B cell (primary cell): ENCODE results near the gene CHD8. TPM values are rescaled to one million over a fixed set of nuclear protein-coding genes. Genes with fewer than 3 reads are reported as not detected.

ENCODE experiments used
- ATAC-seq: fragments of 200-7000 bp; cut with Tn5 transposase; one replicate; pipeline ENCODE4 v1.10.0; 2021; ENCODE audit warnings: low read depth, mild to moderate bottlenecking, moderate number of reproducible peaks, moderate library complexity
- CTCF ChIA-PET: fragments of 350-600 bp; sonication (Branson Sonifier 250); formaldehyde crosslinking; loops from one replicate; lab custom pipeline; 2021; ENCODE audit warnings: antibody characterized with exemption, inconsistent platforms; lab: Charles Lee
- POLR2A ChIA-PET: fragments of 350-600 bp; sonication (Branson Sonifier 250); formaldehyde crosslinking; loops from one replicate; lab custom pipeline; 2021; ENCODE audit warnings: antibody characterized with exemption; lab: Charles Lee
- DNase-seq: peaks from one replicate; pipeline ENCODE4 v3.0.0; 2013
- H2AFZ ChIP-seq: 2 replicates; pipeline ENCODE4 v1.6.1; 2012; ENCODE audit warnings: mild to moderate bottlenecking, low read depth, low read length; ENCODE audit not compliant: insufficient read depth, poor library complexity, severe bottlenecking
- H3K27ac ChIP-seq, 2 donors: 1 replicate in 1 of 2; 2 replicates in 1 of 2; pipeline ENCODE4 v1.5.1; 2012 to 2013; ENCODE audit warnings: low read length in 2 of 2, mild to moderate bottlenecking in 2 of 2, moderate library complexity in 1 of 2
- H3K27me3 ChIP-seq, 4 experiments: fragments of 200-600 bp in 1 of 4; sonication (generic) in 1 of 4; replicated peaks in 1 of 4; 1 replicate in 2 of 4; 2 replicates in 2 of 4; pipeline versions ENCODE4 v1.6.1 to v1.7.0; 2013 to 2016; ENCODE audit warnings: low read length in 3 of 4, mild to moderate bottlenecking in 2 of 4, mixed read lengths in 1 of 4, moderate library complexity in 1 of 4; ENCODE audit not compliant: insufficient read depth in 4 of 4, control insufficient read depth in 3 of 4; ENCODE audit errors: control extremely low read depth in 1 of 4
- H3K36me3 ChIP-seq, 2 experiments: replicated peaks in 1 of 2; 1 replicate in 1 of 2; 2 replicates in 1 of 2; pipeline versions ENCODE4 v1.6.1 to v1.7.1; 2013; ENCODE audit warnings: low read length in 1 of 2; ENCODE audit not compliant: insufficient read depth in 2 of 2, control insufficient read depth in 1 of 2; ENCODE audit errors: control extremely low read depth in 1 of 2, extremely low read depth in 1 of 2
- H3K4me1 ChIP-seq, 2 donors: fragments of 200-600 bp in 1 of 2; sonication (generic) in 1 of 2; 1 replicate in 1 of 2; 2 replicates in 1 of 2; pipeline versions ENCODE4 v1.5.1 to v1.6.1; 2013 to 2017; ENCODE audit warnings: low read length in 2 of 2; ENCODE audit not compliant: control insufficient read depth in 2 of 2, insufficient read depth in 2 of 2
- H3K4me2 ChIP-seq: replicated peaks from 2 replicates; pipeline ENCODE3; 2012; ENCODE audit warnings: mild to moderate bottlenecking, low read depth, low read length; ENCODE audit not compliant: poor library complexity, severe bottlenecking
- H3K4me3 ChIP-seq, 5 experiments: fragments of 200-600 bp in 1 of 5; sonication (generic) in 1 of 5; 1 replicate in 3 of 5; 2 replicates in 2 of 5; pipeline versions ENCODE4 v1.5.1 to v1.7.0; 2011 to 2016; ENCODE audit warnings: low read length in 4 of 5, mild to moderate bottlenecking in 4 of 5, low read depth in 2 of 5, control low read depth in 1 of 5, moderate library complexity in 1 of 5; ENCODE audit not compliant: insufficient read depth in 1 of 5; ENCODE audit errors: control extremely low read depth in 1 of 5, extremely low read depth in 1 of 5
- H3K79me2 ChIP-seq: fragments of 200-600 bp; sonication (generic); one replicate; pipeline ENCODE4 v1.6.0; 2016; ENCODE audit warnings: low read length; ENCODE audit not compliant: control insufficient read depth, insufficient read depth
- H3K9ac ChIP-seq: fragments of 200-600 bp; sonication (generic); 2 replicates; pipeline ENCODE4 v1.6.1; 2017; ENCODE audit warnings: mild to moderate bottlenecking, low read length, moderate library complexity
- H3K9me3 ChIP-seq, 3 donors: one replicate each; pipeline versions ENCODE4 v1.6.1 to v1.7.1; 2013; ENCODE audit warnings: low read length in 2 of 3; ENCODE audit not compliant: control insufficient read depth in 2 of 3, insufficient read depth in 1 of 3; ENCODE audit errors: control extremely low read depth in 1 of 3
- H4K20me1 ChIP-seq: 2 replicates; pipeline ENCODE4 v1.6.0; 2012; ENCODE audit warnings: mild to moderate bottlenecking, low read length; ENCODE audit not compliant: insufficient read depth, control insufficient read depth, poor library complexity, severe bottlenecking
- H3K27ac Mint-ChIP-seq: one replicate; pipeline ENCODE4 v1.8.0; 2021; ENCODE audit warnings: mixed read lengths
- H3K27me3 Mint-ChIP-seq: one replicate; pipeline ENCODE4 v1.8.0; 2021; ENCODE audit warnings: mixed read lengths
- H3K4me1 Mint-ChIP-seq: one replicate; pipeline ENCODE4 v1.8.0; 2021; ENCODE audit warnings: mixed read lengths
- H3K4me3 Mint-ChIP-seq: one replicate; pipeline ENCODE4 v1.8.0; 2021; ENCODE audit warnings: mixed read lengths
- H3K9me3 Mint-ChIP-seq: one replicate; pipeline ENCODE4 v1.8.0; 2022; ENCODE audit warnings: mixed read lengths; ENCODE audit not compliant: insufficient read depth
- CTCF ChIP-seq: fragments of 200-600 bp; IDR thresholded peaks from one replicate; pipeline ENCODE4 v1.8.0; 2022; ENCODE audit warnings: antibody characterized with exemption, mild to moderate bottlenecking
- EZH2 ChIP-seq: IDR thresholded peaks from 2 replicates; pipeline ENCODE4 v1.6.1; 2012; ENCODE audit warnings: borderline replicate concordance, low read depth, mild to moderate bottlenecking, moderate library complexity, low read length; ENCODE audit not compliant: insufficient read depth, poor library complexity, severe bottlenecking
- WGBS: methylation state at CpG from one replicate; pipeline ENCODE4 v1.1.5; 2013; ENCODE audit warnings: missing lambda C conversion rate; ENCODE audit not compliant: insufficient coverage; 5-methylcytosine and 5-hydroxymethylcytosine counted together
- intact Hi-C: fragments of 100-400 bp; cut with micrococcal nuclease; formaldehyde crosslinking; loops from one replicate; pipeline ENCODE4 v1.10.0; 2022
- polyA plus RNA-seq: library from polyadenylated mRNA; depleted of rRNA; stranded (reverse); fragments of >200 nt; gene quantifications from 2 replicates; pipeline ENCODE4 v1.2.3, GENCODE V29; 2012
- total RNA-seq, 2 donors: library from RNA; stranded (reverse); fragments of 120-200 nt in 1 of 2; gene quantifications; 1 replicate in 1 of 2; 2 replicates in 1 of 2; pipeline versions ENCODE4 v1.2.3 to v1.2.4, GENCODE V29; 2013 to 2022

The CHD8 gene
- total and polyA plus RNA-seq, 2 donors (not counting 1 experiment from before 2014, with no cell fraction given): 43.5 to 155 TPM

GRCh38 chr14:21436567-21437062, 19.3 kb downstream of the CHD8 start:
- peak overlapping the region; percentile 88 for H3K4me2 ChIP-seq
- H3K4me3 Mint-ChIP-seq: peak overlapping the region; percentile 90
- peak overlapping the region; percentile 97 for H2AFZ ChIP-seq
- TF ChIP-seq EZH2 (no peak), CTCF (no peak)
- no peaks in the 10 kb centered on the region for H3K9me3 Mint-ChIP-seq
- H3K27ac ChIP-seq: peak overlapping the region; percentile 76 to 93
- peaks cover 96% of the 10 kb centered on the region for H3K79me2 ChIP-seq
- WGBS: 4% methylated on average over 11 of the region's 11 CpGs
- H3K27me3 Mint-ChIP-seq: no peaks in the 10 kb centered on the region
- intact Hi-C loops: loop anchor here (1.0 kb wide), 5 partner anchors 20 to 121 kb away; partner anchors contain the start of genes CHD8, METTL3, SUPT16H and TOX4
- DNase-seq (no peak), ATAC-seq (no peak)
- peaks cover 0 to 7% of the 10 kb centered on the region in 2 experiments for H3K36me3 ChIP-seq
- H3K27ac Mint-ChIP-seq: peak overlapping the region; percentile 90
- no peaks in the 10 kb centered on the region for H3K27me3 ChIP-seq
- peaks cover 14% of the 10 kb centered on the region for H4K20me1 ChIP-seq
- CTCF ChIA-PET: interaction anchor here (0.6 to 3.5 kb wide), 6 partner anchors 17 to 125 kb away, joined by 3 to 50 read pairs (median 3); partner anchors contain the start of gene CHD8
- POLR2A ChIA-PET: interaction anchor here (0.5 to 3.1 kb wide), 8 partner anchors 20 to 1094 kb away, joined by 3 to 53 read pairs (median 6); partner anchors contain the start of genes CHD8, METTL3, RAB2B and SUPT16H
- no peaks in the 10 kb centered on the region for H3K9me3 ChIP-seq
- H3K4me3 ChIP-seq: peak overlapping the region; percentile 79 to 96 (median 89)
- peaks cover 50% of the 10 kb centered on the region for H3K4me1 Mint-ChIP-seq
- peaks cover 12 to 25% of the 10 kb centered on the region in 2 donors for H3K4me1 ChIP-seq
- peak overlapping the region; percentile 90 for H3K9ac ChIP-seq

GRCh38 chr14:21431126-21431525, 24.8 kb downstream of the CHD8 start:
- Histone ChIP-seq H2AFZ (no peak overlapping the region), H3K4me2 (no peak overlapping the region), H4K20me1 (peaks cover 52% of the 10 kb centered on the region), H3K27ac (no peak overlapping the region), H3K36me3 (peaks cover 26 to 52% of the 10 kb centered on the region in 2 experiments), H3K9ac (no peak overlapping the region), H3K9me3 (no peaks in the 10 kb centered on the region), H3K4me1 (peaks cover 0 to 14% of the 10 kb centered on the region in 2 donors), H3K27me3 (no peaks in the 10 kb centered on the region), H3K79me2 (peaks cover 91% of the 10 kb centered on the region), H3K4me3 (no peak overlapping the region)
- ChIA-PET CTCF (interaction anchor here (0.7 kb wide), 1 partner anchor 125 kb away, joined by 3 read pairs; no protein-coding TSS in a partner anchor), POLR2A (no interaction called here)
- no peaks in the 10 kb centered on the region for H3K9me3 Mint-ChIP-seq
- TF ChIP-seq CTCF (no peak), EZH2 (no peak)
- 100% methylated on average over 2 of the region's 2 CpGs for WGBS
- peaks cover 25% of the 10 kb centered on the region for H3K4me1 Mint-ChIP-seq
- no peak overlapping the region for H3K4me3 Mint-ChIP-seq
- intact Hi-C loops: no loop called here
- ATAC-seq (no peak), DNase-seq (no peak)
- no peaks in the 10 kb centered on the region for H3K27me3 Mint-ChIP-seq
- H3K27ac Mint-ChIP-seq: no peak overlapping the region
